SK-N-SH treated with all-trans-retinoic acid at 6 μM for 48 hours (cell line): ENCODE results near the gene IL18R1.

Experiments
- ATAC-seq: fragments of 200-7000 bp; cut with Tn5 transposase; 3 replicates; pipeline ENCODE4 v1.9.1; 2020; ENCODE audit warnings: mild to moderate bottlenecking, moderate library complexity
- ARNTL ChIP-seq: fragments of 450-650 bp; formaldehyde crosslinking; IDR thresholded peaks from 2 replicates; pipeline ENCODE4 v1.5.0; 2020; ENCODE audit warnings: low read depth, mild to moderate bottlenecking, moderate library complexity, borderline replicate concordance
- CSDC2 ChIP-seq: fragments of 250-450 bp; sonication (Bioruptor Pico); IDR thresholded peaks from 2 replicates; pipeline ENCODE4 v1.5.0; 2020; ENCODE audit warnings: mild to moderate bottlenecking, moderate library complexity
- GLIS3 ChIP-seq: fragments of 250-450 bp; sonication (Bioruptor Pico); IDR thresholded peaks from 2 replicates; pipeline ENCODE4 v1.5.0; 2020; ENCODE audit warnings: mild to moderate bottlenecking, moderate library complexity
- ISL1 ChIP-seq: fragments of 250-450 bp; sonication (Bioruptor Pico); IDR thresholded peaks from 2 replicates; pipeline ENCODE4 v2.1.2; 2022; ENCODE audit warnings: mild to moderate bottlenecking, moderate library complexity
- OSR1 ChIP-seq: fragments of 250-450 bp; sonication (Bioruptor Pico); IDR thresholded peaks from 2 replicates; pipeline ENCODE4 v1.8.0; 2022; ENCODE audit warnings: moderate library complexity, mild to moderate bottlenecking, inconsistent platforms
- SNAI2 ChIP-seq: fragments of 250-450 bp; sonication (Bioruptor Pico); IDR thresholded peaks from 2 replicates; pipeline ENCODE4 v1.5.0; 2020; ENCODE audit warnings: mild to moderate bottlenecking, moderate library complexity
- TCF4 ChIP-seq: fragments of 250-450 bp; sonication (Bioruptor Pico); IDR thresholded peaks from 2 replicates; pipeline ENCODE4 v1.8.0; 2021; ENCODE audit warnings: mild to moderate bottlenecking, moderate library complexity, borderline replicate concordance
- TOX ChIP-seq: fragments of 250-450 bp; sonication (Bioruptor Pico); IDR thresholded peaks from 2 replicates; pipeline ENCODE4 v1.8.0; 2021; ENCODE audit warnings: mild to moderate bottlenecking, moderate library complexity, borderline replicate concordance
- ZC3H10 ChIP-seq: fragments of 250-450 bp; sonication (Bioruptor Pico); IDR thresholded peaks from 2 replicates; pipeline ENCODE4 v1.5.1; 2021; ENCODE audit warnings: mild to moderate bottlenecking, moderate library complexity
- ZNF565 ChIP-seq: fragments of 450-650 bp; formaldehyde crosslinking; conservative IDR thresholded peaks from 2 replicates; pipeline ENCODE4 v1.5.0; 2020; ENCODE audit warnings: low read depth, mild to moderate bottlenecking, moderate library complexity
- ZNF70 ChIP-seq: fragments of 450-650 bp; formaldehyde crosslinking; IDR thresholded peaks from 2 replicates; pipeline ENCODE4 v1.5.0; 2020; ENCODE audit warnings: mild to moderate bottlenecking, moderate library complexity
- TF ChIP-seq, protein P1 (sequence below): fragments of 250-450 bp; sonication (Bioruptor Pico); IDR thresholded peaks from 2 replicates; pipeline ENCODE4 v1.5.0; 2020; ENCODE audit warnings: mild to moderate bottlenecking, moderate library complexity
- TF ChIP-seq, protein P2 (sequence below): fragments of 250-450 bp; sonication (Bioruptor Pico); IDR thresholded peaks from 2 replicates; pipeline ENCODE4 v1.5.1; 2020; ENCODE audit warnings: low read depth, mild to moderate bottlenecking, moderate library complexity
- TF ChIP-seq, protein P3 (sequence below): fragments of 250-450 bp; sonication (Bioruptor Pico); IDR thresholded peaks from 2 replicates; pipeline ENCODE4 v1.8.0; 2020; ENCODE audit warnings: mild to moderate bottlenecking, moderate library complexity, borderline replicate concordance
- TF ChIP-seq, protein P4 (sequence below): fragments of 250-450 bp; sonication (Bioruptor Pico); IDR thresholded peaks from 2 replicates; pipeline ENCODE4 v1.8.0; 2021; ENCODE audit warnings: low read depth, mild to moderate bottlenecking, moderate library complexity, borderline replicate concordance

IL18R1 gene

DNA sequence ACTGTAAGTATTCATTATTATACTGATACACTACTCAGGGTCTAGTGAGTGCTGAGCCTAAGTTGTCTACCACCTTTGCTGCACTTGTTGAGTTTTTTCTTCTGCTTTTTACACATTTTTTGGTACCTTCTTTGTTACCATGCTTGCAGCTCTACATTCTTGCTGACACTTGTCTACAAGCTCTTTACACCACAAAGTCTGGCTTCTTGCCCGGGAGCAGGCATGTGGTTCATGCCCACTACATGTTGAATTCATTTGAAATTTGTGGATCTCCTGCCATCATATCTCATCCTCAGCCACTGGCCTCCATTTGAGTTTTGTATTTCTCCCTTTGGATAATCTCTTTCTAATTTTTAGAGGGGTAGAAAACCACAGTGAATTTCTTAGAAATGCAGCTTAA lies 29.9 kb downstream of the IL18R1 start:
- TF ChIP-seq, protein P1, sequence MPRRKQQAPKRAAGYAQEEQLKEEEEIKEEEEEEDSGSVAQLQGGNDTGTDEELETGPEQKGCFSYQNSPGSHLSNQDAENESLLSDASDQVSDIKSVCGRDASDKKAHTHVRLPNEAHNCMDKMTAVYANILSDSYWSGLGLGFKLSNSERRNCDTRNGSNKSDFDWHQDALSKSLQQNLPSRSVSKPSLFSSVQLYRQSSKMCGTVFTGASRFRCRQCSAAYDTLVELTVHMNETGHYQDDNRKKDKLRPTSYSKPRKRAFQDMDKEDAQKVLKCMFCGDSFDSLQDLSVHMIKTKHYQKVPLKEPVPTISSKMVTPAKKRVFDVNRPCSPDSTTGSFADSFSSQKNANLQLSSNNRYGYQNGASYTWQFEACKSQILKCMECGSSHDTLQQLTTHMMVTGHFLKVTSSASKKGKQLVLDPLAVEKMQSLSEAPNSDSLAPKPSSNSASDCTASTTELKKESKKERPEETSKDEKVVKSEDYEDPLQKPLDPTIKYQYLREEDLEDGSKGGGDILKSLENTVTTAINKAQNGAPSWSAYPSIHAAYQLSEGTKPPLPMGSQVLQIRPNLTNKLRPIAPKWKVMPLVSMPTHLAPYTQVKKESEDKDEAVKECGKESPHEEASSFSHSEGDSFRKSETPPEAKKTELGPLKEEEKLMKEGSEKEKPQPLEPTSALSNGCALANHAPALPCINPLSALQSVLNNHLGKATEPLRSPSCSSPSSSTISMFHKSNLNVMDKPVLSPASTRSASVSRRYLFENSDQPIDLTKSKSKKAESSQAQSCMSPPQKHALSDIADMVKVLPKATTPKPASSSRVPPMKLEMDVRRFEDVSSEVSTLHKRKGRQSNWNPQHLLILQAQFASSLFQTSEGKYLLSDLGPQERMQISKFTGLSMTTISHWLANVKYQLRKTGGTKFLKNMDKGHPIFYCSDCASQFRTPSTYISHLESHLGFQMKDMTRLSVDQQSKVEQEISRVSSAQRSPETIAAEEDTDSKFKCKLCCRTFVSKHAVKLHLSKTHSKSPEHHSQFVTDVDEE (CRISPR knock-in tag), result no peak
- TF ChIP-seq TOX (no peak), ZC3H10 (CRISPR knock-in tag) (no peak), ARNTL (CRISPR knock-in tag) (no peak), OSR1 (CRISPR knock-in tag) (no peak)
- TF ChIP-seq, protein P2, sequence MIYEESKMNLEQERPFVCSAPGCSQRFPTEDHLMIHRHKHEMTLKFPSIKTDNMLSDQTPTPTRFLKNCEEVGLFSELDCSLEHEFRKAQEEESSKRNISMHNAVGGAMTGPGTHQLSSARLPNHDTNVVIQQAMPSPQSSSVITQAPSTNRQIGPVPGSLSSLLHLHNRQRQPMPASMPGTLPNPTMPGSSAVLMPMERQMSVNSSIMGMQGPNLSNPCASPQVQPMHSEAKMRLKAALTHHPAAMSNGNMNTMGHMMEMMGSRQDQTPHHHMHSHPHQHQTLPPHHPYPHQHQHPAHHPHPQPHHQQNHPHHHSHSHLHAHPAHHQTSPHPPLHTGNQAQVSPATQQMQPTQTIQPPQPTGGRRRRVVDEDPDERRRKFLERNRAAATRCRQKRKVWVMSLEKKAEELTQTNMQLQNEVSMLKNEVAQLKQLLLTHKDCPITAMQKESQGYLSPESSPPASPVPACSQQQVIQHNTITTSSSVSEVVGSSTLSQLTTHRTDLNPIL, result no peak
- no peak for ATAC-seq

DNA sequence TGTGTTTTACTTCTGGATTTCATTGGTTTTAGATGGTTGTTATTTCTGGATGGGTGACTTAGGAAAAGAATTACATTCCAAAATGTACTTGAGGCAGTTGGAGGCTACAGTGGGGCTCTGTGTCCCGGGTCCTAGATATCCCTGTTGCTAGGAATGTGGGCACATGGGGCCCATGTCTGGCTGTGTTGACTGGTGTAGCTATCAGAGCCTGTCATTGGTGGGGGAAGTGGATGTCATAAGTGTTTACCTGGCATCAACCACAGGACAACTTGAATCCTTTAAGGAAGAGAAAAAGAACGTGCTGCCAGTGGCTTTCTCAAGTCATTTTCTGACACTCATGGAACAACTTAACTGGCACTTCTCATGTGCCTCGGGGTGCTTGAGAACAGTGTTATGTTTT lies 30.4 kb downstream of the IL18R1 start:
- ATAC-seq, result no peak

DNA sequence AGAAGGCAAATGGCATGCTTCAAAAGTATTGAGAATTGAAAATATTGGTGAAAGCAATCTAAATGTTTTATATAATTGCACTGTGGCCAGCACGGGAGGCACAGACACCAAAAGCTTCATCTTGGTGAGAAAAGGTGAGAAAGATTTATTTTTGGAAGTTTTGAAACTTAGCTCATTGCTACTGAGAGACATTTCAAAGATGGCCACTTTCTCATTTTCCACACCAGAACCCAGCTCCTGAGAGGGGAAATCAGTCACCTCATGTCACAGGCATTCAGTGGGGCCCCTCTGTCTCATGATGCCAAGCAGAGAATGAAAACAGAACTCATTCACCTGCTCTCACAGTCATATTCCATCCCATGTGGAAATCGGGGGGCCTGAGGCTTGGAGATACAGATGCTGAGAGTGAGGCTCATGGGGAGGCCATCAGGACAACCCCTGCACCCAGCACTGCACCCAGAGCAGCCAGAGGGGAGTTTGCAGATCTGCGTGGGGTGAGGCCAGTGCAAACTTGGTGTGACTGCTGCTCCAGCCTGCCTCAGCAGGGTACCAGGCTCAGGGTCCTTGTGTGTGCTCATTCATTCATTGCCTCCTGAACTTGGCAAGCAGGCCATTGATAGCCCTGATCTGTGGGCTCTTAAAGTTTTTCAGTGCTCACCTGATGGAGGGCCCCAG lies 31.4 kb downstream of the IL18R1 start:
- TF ChIP-seq, protein P2, result no peak
- TF ChIP-seq, protein P3, sequence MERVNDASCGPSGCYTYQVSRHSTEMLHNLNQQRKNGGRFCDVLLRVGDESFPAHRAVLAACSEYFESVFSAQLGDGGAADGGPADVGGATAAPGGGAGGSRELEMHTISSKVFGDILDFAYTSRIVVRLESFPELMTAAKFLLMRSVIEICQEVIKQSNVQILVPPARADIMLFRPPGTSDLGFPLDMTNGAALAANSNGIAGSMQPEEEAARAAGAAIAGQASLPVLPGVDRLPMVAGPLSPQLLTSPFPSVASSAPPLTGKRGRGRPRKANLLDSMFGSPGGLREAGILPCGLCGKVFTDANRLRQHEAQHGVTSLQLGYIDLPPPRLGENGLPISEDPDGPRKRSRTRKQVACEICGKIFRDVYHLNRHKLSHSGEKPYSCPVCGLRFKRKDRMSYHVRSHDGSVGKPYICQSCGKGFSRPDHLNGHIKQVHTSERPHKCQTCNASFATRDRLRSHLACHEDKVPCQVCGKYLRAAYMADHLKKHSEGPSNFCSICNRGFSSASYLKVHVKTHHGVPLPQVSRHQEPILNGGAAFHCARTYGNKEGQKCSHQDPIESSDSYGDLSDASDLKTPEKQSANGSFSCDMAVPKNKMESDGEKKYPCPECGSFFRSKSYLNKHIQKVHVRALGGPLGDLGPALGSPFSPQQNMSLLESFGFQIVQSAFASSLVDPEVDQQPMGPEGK (CRISPR knock-in tag), result no peak
- TF ChIP-seq ISL1 (CRISPR knock-in tag), result no peak
- no peak for TF ChIP-seq CSDC2
- TF ChIP-seq SNAI2 (CRISPR knock-in tag), result no peak
- no peak for TF ChIP-seq OSR1 (CRISPR knock-in tag)
- TF ChIP-seq, protein P1 (CRISPR knock-in tag), result no peak
- no peak for TF ChIP-seq TOX
- TF ChIP-seq, protein P4, sequence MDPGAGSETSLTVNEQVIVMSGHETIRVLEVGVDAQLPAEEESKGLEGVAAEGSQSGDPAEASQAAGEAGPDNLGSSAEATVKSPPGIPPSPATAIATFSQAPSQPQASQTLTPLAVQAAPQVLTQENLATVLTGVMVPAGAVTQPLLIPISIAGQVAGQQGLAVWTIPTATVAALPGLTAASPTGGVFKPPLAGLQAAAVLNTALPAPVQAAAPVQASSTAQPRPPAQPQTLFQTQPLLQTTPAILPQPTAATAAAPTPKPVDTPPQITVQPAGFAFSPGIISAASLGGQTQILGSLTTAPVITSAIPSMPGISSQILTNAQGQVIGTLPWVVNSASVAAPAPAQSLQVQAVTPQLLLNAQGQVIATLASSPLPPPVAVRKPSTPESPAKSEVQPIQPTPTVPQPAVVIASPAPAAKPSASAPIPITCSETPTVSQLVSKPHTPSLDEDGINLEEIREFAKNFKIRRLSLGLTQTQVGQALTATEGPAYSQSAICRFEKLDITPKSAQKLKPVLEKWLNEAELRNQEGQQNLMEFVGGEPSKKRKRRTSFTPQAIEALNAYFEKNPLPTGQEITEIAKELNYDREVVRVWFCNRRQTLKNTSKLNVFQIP (CRISPR knock-in tag), result no peak
- no peak for TF ChIP-seq TCF4 (CRISPR knock-in tag)
- TF ChIP-seq ZNF70 (CRISPR knock-in tag), result no peak
- no peak for TF ChIP-seq ZNF565 (CRISPR knock-in tag)
- no peak for TF ChIP-seq GLIS3 (CRISPR knock-in tag)
- no peak for ATAC-seq

More for the DNA sequence above, 30.4 kb downstream of the IL18R1 start:
- no peak for TF ChIP-seq OSR1 (CRISPR knock-in tag)
- TF ChIP-seq TCF4 (CRISPR knock-in tag), result no peak
- TF ChIP-seq, protein P1 (CRISPR knock-in tag), result no peak
